Measurements from ENCODE around the gene ETNK1.
A peak's percentile ranks its signal among the peaks of the same experiment; 100 is the strongest.
"Not testable (repeated sequence)": the region's sequence is repeated elsewhere in the genome, so short reads cannot be mapped to it uniquely, and the experiment has no call there.

The ETNK1 gene, protein sequence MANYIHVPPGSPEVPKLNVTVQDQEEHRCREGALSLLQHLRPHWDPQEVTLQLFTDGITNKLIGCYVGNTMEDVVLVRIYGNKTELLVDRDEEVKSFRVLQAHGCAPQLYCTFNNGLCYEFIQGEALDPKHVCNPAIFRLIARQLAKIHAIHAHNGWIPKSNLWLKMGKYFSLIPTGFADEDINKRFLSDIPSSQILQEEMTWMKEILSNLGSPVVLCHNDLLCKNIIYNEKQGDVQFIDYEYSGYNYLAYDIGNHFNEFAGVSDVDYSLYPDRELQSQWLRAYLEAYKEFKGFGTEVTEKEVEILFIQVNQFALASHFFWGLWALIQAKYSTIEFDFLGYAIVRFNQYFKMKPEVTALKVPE

DNA sequence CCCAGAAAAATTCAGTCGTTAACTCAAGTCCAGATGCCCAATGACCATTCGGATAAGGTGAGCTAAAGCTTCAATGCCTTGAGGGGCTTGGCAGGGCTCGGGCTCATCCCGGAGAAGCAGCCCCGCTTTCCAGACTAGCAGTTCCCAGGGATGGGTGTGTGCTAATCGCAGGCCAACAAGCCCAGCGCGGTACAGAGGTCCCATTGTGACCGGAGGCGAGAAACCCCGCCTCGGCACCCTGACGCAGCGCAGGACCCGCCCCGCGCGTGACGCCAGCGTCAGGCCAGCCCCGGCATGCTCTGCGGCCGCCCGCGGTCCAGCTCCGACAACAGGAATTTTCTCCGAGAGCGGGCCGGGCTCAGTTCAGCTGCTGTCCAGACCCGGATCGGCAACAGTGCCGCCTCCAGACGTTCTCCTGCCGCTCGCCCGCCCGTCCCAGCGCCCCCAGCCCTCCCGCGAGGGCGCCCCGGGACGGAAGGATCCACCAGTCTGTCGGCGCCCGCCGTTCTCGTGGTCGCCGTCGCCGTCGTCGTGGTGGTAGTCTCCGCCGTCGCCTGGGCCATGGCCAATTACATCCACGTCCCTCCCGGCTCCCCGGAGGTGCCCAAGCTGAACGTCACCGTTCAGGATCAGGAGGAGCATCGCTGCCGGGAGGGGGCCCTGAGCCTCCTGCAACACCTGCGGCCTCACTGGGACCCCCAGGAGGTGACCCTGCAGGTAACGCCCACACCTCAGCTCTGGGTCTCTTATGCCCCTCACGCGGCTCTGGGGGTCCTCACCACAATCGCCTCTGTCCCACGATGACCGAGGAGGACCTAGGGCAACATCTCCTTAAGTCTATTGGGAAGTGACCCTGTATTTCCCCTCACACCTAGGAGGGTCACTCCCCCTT lies at the start of gene ETNK1:
Gene ETNK1, plus strand, starts transcription at position 302 of the 892 bp plus-strand sequence. Its CDS starts 260 bp downstream, at position 562.
- DNase-seq, result peak; percentile 88

DNA sequence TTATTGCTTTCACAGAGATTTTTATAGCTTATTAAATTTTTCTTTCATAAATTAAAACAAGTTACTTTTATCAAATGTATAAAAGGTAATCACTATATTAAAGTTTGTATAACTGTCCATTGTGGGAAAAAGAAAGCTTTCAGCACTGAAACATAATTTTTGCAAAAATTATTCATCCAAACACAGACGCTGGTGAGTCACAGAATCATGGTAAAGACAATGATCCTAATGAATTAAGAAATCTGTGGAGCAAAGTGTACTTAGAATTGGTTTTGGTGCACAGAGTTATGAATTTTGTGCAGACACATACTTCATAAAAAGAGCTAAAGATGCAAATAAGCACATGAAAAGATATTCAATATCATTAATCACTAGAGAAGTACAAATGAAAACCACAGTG lies 48.9 kb upstream of the ETNK1 start:
- DNase-seq, result no peak

DNA sequence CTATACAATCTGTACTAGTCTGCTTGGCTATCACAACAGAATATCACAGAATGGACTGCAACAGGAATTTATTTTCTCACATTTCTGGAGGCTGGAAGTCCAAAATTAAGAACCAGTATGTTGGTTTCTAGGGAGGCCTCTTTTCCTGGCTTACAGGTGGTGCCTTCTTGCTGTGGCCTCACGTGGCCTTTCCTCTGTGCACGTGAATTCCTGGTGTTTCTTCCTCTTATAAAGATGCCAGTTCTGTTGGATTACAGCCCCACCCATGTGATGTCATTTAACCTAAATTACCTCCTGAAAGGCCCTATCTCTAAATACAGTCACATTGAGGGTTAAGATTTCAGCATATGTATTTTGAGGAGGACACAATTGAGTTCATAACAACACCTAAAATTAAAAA lies 48.5 kb upstream of the ETNK1 start:
- peak; percentile 7 for DNase-seq

DNA sequence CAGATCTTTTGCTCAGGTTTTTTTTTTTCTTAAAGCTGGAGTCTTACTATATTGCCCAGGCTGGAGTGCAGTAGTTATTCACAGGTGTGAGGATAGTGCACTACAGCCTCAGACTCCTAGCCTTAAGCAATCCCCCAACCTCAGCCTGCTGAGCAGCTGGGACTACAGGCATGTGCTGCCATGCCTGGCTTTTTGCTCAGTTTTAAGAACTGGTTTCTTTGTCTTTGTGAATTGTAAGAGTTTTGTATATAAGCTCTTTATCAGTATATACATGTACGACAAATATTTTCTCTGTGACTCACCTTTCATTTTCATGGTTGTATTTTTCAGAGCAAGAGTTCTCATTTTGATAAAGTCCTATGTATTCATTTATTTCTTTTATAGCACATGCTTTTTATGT lies 47.3 kb upstream of the ETNK1 start:
- no peak for DNase-seq

DNA sequence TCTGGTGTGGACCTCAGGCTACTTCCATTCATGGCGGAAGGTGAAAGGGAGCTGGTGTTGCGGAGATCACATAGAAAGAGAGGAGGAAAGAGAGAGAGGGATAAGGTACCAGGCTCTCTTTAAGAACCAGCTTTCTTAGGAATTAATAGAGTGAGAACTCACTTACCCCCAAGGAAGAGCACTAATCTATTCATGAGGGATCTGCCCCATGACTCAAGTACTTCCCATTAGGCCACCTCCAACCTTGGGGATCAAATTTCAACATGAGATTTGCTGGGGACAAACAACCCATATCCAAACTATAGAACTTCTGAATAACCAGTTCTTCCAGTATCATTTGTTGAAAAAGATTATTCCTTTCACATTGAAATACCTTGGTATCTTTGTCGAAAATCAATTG lies 46.6 kb upstream of the ETNK1 start:
- no peak for DNase-seq

DNA sequence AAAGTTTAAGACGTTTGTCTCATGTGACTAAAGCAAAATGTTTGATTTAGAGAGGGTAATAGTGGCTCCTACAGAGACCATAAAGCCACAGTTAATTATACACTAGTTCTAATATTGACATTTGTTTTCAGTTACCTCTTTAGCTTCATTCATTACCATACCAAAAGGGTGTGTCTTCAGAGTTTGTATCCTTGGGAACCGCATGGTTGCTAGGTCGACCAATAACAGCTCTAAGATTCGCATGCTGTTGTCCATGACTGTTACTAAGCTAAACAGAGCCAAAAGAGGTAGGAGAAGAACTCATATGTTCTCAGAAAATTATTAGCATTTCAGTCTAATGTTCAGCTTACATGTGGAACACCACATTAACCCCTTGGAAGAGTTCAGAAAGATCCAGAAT lies 36.2 kb upstream of the ETNK1 start:
- DNase-seq, result no peak

DNA sequence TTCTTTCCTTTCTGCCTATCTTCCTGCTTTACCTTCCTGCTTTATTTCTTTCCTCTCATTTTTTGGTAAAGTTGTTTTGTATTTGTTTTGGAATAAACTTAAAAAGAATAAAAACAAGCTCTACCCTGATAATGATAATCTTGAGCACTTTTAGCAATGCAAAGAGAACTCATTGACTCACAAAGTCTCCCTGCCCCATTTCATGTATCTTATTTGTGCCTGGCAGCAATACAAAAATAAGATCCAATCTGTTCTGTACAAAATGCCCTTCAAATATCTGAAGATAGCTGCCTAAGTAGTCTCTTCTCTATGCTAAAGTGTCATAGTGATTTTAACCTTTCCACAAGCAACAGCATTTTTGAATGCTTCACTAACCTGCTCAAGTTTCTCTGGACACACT lies 31.1 kb upstream of the ETNK1 start:
- no peak for DNase-seq

DNA sequence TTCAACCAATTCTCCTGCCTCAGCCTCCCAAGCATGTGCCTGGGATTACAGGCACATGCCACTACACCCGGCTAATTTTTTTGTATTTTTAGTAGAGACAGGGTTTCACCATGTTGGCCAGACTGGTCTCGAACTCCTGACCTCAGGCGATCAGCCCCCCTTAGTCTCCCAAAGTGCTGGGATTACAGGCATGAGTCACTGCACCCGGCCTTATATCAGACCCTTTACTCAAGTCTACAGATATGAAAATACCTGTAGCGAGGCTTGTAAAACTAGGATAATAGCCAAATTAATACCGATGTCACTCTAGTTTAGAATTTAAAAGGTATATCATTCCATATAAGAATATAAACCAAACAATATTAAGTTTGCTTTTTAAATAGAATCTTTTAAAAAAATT lies 27.4 kb upstream of the ETNK1 start:
- DNase-seq, result not testable (repeated sequence)

DNA sequence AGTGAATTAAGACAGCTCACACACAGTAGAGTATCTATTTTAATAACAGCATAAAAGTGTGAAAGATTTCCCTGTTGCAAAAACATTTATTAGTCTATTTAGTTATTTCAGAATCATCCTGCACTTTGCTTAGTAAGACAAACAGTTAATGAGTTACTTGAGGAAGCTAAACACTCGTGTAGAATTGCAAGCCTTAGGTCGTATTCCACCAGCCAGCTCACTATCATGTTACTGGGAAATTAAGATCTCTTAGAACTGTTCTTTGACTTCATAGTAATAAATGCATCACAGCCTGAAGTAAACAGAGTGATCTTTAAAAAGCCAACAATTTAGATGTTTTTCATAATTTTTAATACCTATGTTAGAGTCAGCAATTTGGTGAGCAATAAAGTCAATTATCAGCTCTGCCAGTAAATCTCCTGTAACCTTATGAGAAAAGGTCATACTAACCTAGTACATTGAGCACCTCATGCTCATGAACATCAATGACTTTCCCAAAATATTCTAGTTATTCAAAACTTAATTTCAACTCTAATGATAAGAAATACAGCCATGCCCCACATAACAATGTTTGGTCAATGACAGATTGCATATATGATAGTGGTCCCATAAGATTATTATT lies 26.7 kb upstream of the ETNK1 start:
- DNase-seq, result no peak

DNA sequence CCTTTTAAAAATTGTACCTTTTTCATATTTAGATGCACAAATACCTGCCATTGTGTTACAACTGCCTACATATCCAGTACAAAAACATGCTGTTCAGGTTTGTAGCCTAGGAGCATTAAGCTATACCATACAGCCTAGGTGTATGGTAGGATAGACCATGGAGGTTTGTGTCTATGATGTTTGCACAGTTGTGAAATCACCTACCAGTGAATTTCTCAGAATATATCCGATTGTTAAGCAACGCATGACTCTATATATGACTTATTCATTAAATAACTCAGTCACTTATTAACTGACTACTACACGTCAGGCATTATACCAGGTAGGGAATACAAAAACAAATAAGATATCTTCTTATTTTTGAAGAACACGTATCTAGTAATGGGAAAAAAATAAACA lies 26.2 kb upstream of the ETNK1 start:
- no peak for DNase-seq

DNA sequence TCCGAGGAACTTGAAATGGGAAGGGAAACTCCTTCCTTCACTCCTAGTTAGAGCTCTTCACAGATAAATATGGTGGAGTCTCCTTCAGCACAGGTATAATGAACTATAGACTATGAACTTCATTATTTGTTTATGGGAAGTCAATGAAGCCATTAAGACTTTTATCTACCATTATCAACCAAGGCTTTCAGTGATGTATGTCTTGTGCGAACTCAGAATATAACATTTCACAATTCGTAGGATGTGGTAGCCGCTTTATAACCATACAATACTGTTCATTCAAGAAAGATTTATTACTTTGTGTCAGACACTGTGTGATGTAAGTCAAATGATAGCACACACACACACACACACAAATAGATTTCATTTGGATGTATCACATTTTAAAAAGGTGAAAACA lies 24.8 kb upstream of the ETNK1 start:
- no peak for DNase-seq

DNA sequence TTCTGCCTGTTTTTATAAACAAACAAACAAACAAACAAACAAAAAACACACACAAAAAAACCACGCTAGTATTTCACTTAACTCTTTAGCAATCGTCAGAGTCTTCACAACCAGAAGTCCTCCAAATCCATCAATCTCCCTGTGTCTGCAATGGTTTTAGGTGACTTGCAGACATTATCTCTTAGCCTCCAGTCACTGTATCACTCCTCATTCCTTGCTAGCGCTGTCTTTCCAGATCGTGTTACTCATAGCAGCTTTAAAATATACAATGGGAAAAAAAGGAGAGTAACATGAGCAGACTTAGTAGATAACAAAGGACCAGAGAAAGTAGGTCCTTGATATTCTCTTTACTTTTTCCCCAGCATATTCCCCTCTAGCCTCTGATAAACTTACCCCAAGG lies 15.5 kb upstream of the ETNK1 start:
- DNase-seq, result no peak

DNA sequence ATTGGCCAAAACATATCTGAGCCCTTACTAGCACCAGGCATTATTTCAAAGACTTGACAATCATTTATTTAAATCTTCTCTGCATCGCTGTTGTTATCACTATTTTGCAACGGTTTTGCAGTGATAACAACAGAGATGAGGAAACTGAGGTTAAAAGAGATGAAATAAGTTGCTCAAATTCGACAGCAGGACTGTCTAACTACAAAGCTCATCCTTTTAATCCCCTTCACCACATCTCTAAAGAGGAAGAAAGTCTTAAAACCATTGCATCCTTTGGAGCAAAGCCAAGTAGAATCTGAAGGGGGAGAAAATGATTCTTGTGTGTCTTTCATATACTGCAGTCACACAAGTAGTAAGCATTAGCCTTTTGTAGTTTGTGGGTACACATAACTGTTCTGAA lies 14.8 kb upstream of the ETNK1 start:
- DNase-seq, result peak; percentile 24

DNA sequence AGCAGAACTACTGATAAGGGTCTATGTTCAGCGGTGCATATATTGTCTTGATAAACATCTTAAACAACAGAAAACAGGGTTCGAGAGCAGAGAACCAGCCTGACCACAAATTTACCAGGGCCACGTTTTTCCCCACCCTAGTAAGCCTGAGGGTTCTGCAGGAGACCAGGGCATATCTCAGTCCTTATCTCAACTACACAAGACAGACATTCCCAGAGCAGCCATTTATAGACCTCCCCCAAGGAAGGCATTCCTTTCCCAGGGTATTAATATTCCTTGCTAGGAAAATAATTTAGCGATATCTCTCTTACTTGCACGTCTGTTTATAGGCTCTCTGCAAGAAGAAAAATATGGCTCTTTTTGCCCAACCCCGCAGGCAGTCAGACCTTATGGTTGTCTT lies 12.1 kb upstream of the ETNK1 start:
- not testable (repeated sequence) for DNase-seq

DNA sequence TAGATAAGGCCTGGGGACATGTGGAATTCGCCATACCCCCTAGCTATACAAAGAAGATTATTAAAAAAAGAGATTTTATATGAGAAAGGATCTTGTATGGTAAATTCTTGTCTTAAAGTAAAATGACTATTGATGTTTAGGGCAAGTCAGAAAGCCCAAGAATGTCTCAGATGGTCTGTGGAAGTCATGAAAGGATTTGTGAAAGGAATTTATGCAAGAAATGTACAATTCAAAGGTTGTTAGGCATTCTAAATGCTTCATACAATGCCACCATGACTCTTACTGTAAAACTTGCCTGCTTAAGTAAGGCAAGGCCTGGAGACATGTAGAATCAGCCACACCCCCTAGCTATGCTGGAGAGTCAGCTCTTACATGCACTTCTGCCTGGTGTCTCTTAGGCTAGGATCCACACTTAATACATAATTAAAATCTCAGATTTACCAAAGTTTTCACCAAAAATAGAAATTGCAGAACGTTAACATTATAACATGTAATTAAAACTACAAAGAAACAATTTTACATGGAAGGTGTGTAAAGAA lies 8.9 kb upstream of the ETNK1 start:
- no peak for DNase-seq

DNA sequence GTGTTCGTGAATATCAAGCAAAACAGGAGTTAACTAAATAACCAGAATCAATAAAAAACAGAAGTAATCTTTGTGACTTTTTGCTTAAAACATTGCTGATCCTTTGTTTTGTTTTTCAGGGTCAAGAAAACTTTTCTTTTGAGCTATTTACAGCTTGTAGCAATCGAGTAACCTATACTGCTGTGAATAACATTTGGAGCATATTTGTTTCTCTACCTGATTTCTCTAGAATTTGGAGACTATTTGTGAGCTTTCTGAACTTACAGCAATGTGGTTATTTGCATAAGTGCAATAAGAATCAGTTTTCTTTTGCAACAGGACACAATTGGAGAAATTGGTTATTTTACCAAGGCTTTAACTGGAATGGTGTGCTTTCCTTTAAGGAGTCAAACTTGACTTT lies 7.3 kb upstream of the ETNK1 start:
- no peak for DNase-seq

DNA sequence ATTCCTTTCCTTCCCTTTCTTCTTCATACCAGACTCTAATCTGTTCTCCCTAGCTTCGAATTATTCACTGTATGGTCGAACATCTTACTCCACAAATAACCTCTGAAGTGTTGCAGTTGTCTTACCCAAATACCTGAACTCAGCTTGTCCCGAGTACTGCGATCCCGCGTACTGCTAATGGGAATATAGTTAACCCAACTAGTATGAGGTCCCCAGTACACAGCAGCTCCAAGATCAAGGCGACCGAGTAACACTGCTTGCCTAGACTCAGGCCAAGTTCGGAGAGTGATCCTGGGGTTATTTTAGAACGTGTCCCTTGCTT lies 462 bp upstream of the ETNK1 start:
- no peak for DNase-seq

DNA sequence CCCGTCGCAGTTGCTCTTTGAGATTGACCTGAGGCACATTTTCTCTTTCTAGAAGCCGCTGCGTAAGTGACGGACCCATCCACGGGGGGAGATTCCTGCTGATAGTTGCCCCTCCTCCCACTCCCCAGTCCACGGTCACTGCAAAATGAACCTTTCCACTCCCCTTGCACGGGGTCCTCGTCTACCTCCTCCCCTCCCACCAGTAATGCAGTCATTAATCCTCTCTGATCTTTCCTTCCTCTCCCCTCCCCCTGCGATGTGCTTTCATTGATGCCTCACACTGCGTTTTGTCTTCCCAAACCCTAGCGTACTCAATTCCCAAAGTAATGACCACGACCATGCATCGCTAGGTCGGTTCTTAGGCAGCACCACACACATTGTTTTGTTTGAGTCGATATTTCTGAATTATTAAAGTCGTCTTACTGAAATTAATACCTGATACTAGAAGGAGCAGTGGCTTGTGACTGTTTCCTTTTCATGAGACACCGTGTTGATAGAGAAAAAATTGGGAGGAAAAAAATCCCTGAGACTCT lies 857 bp downstream of the ETNK1 start:
- DNase-seq, result peak; percentile 49

DNA sequence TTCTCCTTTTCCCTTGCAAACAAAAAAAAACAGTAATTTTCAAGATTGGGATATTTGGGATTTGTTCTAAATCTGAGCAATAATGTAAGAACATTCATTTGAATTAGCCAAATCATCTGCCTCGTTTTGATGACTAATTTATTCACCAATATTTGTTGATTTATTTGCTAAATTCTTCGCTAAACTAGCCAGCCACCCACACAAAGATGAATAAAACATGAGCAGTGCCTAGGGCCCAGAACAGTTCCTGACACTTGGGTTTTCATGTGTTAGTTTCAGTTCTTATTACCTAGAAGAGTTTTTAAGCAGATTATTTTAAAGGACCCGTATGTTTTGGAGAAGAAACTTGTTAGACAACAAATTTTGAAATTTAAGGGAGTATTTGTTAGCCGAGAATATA lies 1.4 kb downstream of the ETNK1 start:
- DNase-seq, result peak; percentile 33

DNA sequence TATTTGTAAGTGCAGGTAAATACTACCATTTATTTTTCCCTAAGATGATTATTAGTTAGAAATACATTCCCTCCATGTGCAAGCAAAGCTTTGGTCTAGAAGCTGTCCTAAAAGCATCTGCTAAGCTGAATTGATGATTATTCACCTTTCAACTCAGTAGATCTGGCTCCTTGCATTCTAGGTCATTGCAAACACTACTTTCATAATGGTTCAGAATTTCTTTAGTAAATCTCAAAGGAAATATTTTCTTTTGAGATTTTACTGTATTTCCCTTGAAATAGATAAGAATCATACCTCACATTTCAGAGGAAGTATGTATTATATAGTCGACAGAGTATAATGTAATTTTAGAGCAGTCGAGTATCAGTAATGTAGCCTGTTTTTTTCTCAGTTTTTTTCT lies 2.4 kb downstream of the ETNK1 start:
- DNase-seq, result no peak

DNA sequence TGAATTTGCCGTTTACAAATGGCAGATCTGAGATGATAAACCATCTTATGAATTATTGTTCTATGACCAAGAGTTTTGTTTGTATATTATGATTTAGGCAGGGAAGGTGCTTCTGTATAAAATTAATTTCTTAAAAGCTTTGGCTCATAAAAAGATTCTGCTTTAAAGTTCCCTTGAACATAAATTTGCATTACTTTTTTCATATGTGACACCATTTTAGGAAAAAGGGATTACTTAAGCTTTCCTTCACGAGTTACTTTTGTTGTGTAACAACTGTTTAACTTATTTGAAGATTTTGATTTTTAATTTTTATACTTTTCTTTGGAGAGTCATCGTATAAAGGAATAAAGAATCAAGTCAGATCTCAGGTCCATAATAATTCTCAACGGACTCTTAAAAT lies 3.3 kb downstream of the ETNK1 start:
- DNase-seq, result no peak

DNA sequence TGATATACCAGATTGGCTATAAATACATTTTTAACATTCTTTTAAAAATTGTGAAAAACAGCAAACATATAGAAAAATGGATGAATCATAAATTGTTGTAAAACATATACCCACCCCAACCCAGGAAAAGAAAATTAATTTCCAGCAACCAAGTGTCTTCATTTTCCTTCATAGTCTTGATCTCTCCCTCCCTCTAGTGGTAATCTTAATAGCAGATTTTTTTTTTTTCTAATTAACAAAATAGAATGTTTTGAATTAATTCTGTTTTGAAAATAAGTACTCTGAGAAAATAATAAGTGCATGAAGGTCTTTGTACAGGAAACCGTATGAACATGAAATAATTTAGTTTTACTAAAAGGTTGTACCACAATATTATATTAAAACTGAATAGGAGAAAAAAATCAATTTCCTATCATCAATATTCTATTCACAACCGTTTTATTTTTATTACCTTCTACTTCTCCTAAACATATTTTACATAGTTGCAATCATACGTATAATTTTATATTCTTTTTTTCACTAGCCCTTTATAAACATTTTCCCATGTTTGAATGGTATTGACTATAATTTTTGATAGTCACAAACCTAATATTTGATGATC lies 7.0 kb downstream of the ETNK1 start:
- peak; percentile 52 for DNase-seq

DNA sequence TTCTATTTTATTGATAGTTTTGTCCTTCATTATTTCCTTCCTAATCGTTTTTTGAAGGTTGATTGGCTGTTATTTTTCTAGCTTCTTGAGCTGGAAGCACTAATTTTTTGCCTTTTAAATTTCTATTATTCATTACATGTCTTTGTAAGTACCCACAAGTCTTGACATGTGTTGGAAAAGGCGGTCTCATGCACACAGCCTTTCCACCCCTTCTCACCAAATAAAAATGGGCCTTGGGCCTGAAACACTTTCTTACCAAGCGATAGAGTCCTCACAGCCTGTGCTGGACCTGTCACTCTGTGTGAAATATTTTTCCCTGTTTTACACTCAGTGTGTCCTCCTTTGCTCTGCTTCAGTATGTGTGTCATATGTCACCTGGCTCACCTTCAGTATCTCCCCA lies 9.9 kb downstream of the ETNK1 start:
- DNase-seq, result no peak

Data from hematopoietic multipotent progenitor cell treated with erythropoietin and hydrocortisone succinate and interleukin-3 and kit ligand, for 8 days (in vitro differentiated cells).